DOHH2 (cell line): ENCODE data around the gene MAPK8IP2.

Source experiments
- H3F3A ChIP-seq: fragments of 200-600 bp; sonication (generic), shearing (Covaris generic); 2 replicates; pipeline ENCODE4 v1.6.0; 2016; ENCODE audit warnings: antibody characterized with exemption, mild to moderate bottlenecking; ENCODE audit not compliant: control insufficient read depth, insufficient read depth
- H3K27ac ChIP-seq: fragments of 200-600 bp; sonication (generic); 2 replicates; pipeline ENCODE4 v1.5.1; 2014; ENCODE audit warnings: low read depth, mild to moderate bottlenecking, low read length, moderate library complexity
- H3K27me3 ChIP-seq: fragments of 200-600 bp; sonication (generic); 2 replicates; pipeline ENCODE4 v1.6.1; 2014; ENCODE audit warnings: mild to moderate bottlenecking, low read length, mixed read lengths; ENCODE audit not compliant: control insufficient read depth
- H3K36me3 ChIP-seq: fragments of 200-600 bp; sonication (generic); 2 replicates; pipeline ENCODE4 v1.6.1; 2014; ENCODE audit warnings: mild to moderate bottlenecking, low read length, moderate library complexity, mixed read lengths; ENCODE audit not compliant: control insufficient read depth
- H3K4me1 ChIP-seq: fragments of 200-600 bp; sonication (generic); 2 replicates; pipeline ENCODE4 v1.6.1; 2014; ENCODE audit warnings: mild to moderate bottlenecking, low read length, mixed read lengths; ENCODE audit not compliant: control insufficient read depth
- H3K4me2 ChIP-seq: fragments of 200-600 bp; sonication (generic); 2 replicates; pipeline ENCODE4 v1.6.0; 2014; ENCODE audit warnings: mild to moderate bottlenecking, low read length, moderate library complexity
- H3K4me3 ChIP-seq: fragments of 200-600 bp; sonication (generic); 2 replicates; pipeline ENCODE4 v1.5.1; 2014; ENCODE audit warnings: mild to moderate bottlenecking, low read length, mixed read lengths
- H3K79me2 ChIP-seq: fragments of 200-600 bp; sonication (generic); 2 replicates; pipeline ENCODE4 v1.6.1; 2014; ENCODE audit warnings: mild to moderate bottlenecking, low read length, mixed read lengths; ENCODE audit not compliant: control insufficient read depth
- H3K9me2 ChIP-seq: fragments of 200-600 bp; sonication (generic); replicated peaks from 2 replicates; pipeline ENCODE4 v1.6.1; 2014; ENCODE audit warnings: mild to moderate bottlenecking, low read length, mixed read lengths; ENCODE audit not compliant: control insufficient read depth
- H3K9me3 ChIP-seq: fragments of 200-600 bp; sonication (generic); 2 replicates; pipeline ENCODE4 v1.6.1; 2014; ENCODE audit warnings: antibody characterized with exemption, low read length, mixed read lengths; ENCODE audit not compliant: control insufficient read depth, insufficient read depth
- H4K20me1 ChIP-seq: fragments of 200-600 bp; sonication (generic); 2 replicates; pipeline ENCODE4 v1.6.0; 2014; ENCODE audit warnings: low read depth, mild to moderate bottlenecking, antibody characterized with exemption, low read length, moderate library complexity; ENCODE audit not compliant: control insufficient read depth, insufficient read depth
- EZH2phosphoT487 ChIP-seq: fragments of 200-600 bp; sonication (generic); IDR thresholded peaks from 2 replicates; pipeline ENCODE4 v1.6.1; 2017; ENCODE audit warnings: borderline replicate concordance, mild to moderate bottlenecking, antibody characterized with exemption, low read length, moderate library complexity, mixed read lengths
- TF ChIP-seq, protein P1 (sequence below): fragments of 200-600 bp; sonication (generic); IDR thresholded peaks from one replicate; pipeline ENCODE4 v1.5.1; 2014; ENCODE audit warnings: antibody characterized with exemption, mild to moderate bottlenecking, low read depth, low read length; ENCODE audit not compliant: poor library complexity, severe bottlenecking

The MAPK8IP2 gene

DNA sequence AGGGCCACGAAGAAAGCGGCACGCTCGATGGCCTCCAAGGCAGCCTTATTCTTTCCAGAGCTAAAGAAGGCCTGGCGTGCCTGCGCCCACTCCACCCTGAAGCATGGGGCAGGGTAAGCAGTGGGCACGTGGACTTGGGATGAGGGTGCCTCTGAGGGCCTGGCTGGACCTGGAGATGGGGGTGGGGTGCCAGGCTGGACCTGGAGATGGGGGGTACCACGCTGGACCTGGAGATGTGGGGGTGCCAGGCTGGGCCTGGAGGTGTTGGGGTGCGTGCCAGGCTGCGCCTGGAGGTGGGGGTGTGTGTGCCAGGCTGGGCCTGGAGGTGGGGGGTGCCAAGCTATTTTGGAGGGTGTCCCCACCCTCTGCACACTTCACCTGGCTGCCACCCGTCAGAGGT lies 27.6 kb upstream of the MAPK8IP2 start:
- Histone ChIP-seq H3K4me1 (no peaks in the 10 kb centered on the region; the same call in 1 of the 2 replicates), H3K27ac (no peak overlapping the region), H3K4me3 (no peak overlapping the region), H3F3A (no peaks in the 10 kb centered on the region), H3K27me3 (no peaks in the 10 kb centered on the region), H3K9me2 (no peaks in the 10 kb centered on the region), H3K4me2 (no peak overlapping the region), H3K36me3 (peaks cover 87% of the 10 kb centered on the region), H4K20me1 (no peaks in the 10 kb centered on the region), H3K79me2 (no peaks in the 10 kb centered on the region), H3K9me3 (no peaks in the 10 kb centered on the region)
- no peak for TF ChIP-seq EZH2phosphoT487
- TF ChIP-seq, protein P1, sequence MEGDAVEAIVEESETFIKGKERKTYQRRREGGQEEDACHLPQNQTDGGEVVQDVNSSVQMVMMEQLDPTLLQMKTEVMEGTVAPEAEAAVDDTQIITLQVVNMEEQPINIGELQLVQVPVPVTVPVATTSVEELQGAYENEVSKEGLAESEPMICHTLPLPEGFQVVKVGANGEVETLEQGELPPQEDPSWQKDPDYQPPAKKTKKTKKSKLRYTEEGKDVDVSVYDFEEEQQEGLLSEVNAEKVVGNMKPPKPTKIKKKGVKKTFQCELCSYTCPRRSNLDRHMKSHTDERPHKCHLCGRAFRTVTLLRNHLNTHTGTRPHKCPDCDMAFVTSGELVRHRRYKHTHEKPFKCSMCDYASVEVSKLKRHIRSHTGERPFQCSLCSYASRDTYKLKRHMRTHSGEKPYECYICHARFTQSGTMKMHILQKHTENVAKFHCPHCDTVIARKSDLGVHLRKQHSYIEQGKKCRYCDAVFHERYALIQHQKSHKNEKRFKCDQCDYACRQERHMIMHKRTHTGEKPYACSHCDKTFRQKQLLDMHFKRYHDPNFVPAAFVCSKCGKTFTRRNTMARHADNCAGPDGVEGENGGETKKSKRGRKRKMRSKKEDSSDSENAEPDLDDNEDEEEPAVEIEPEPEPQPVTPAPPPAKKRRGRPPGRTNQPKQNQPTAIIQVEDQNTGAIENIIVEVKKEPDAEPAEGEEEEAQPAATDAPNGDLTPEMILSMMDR = no peak

- H3K79me2 ChIP-seq = no peaks in the 10 kb centered on the region
- no peak overlapping the region for H3K4me2 ChIP-seq
- H3K9me2 ChIP-seq = no peaks in the 10 kb centered on the region
- H3K36me3 ChIP-seq = peaks cover 89% of the 10 kb centered on the region
- TF ChIP-seq EZH2phosphoT487 = no peak
- TF ChIP-seq, protein P1 = no peak
- no peaks in the 10 kb centered on the region for H3K27me3 ChIP-seq
- H3K9me3 ChIP-seq = no peaks in the 10 kb centered on the region
- no peak overlapping the region for H3K4me3 ChIP-seq
- no peaks in the 10 kb centered on the region for H4K20me1 ChIP-seq
- H3F3A ChIP-seq = no peaks in the 10 kb centered on the region
- H3K4me1 ChIP-seq = no peaks in the 10 kb centered on the region; the same call in 1 of the 2 replicates
- H3K27ac ChIP-seq = no peak overlapping the region
These were observed 26.9 kb upstream of the MAPK8IP2 start for GRCh38 chr22:50573491-50574382.

DNA sequence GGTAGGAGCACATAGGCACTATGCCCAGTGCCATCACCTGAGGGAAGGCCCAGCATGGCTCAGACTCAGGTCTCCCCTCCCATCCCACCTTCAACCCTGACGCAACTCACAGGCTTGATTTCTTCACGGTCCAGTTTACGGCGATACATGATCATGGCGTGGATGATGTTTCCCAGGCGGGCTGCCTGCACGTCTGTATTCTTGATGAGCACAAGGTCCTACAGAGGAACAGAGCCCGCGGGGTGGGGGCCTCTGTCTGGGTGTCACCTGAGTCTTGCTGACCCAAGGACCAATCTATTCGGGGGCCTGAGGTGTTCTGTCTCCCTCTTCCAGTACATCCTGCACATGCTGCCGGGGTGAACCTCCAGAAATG lies 26.2 kb upstream of the MAPK8IP2 start:
- no peak for TF ChIP-seq EZH2phosphoT487
- TF ChIP-seq, protein P1 = no peak
- Histone ChIP-seq H3K27ac (no peak overlapping the region), H3K79me2 (no peaks in the 10 kb centered on the region), H3K9me3 (no peaks in the 10 kb centered on the region), H3K36me3 (peaks cover 90% of the 10 kb centered on the region), H4K20me1 (no peaks in the 10 kb centered on the region), H3K9me2 (no peaks in the 10 kb centered on the region), H3K27me3 (no peaks in the 10 kb centered on the region), H3K4me1 (no peaks in the 10 kb centered on the region; the same call in 1 of the 2 replicates), H3F3A (no peaks in the 10 kb centered on the region), H3K4me2 (no peak overlapping the region), H3K4me3 (no peak overlapping the region)
